Activated CD4-positive, alpha-beta memory T cell treated with anti-CD3 and anti-CD28 coated beads, Interleukin-2, amount 10 ng/mL, durations not matched to agents 7 days and 5 days (primary cell): ENCODE results near the gene TNNT2. TPM values are rescaled to one million over a fixed set of nuclear protein-coding genes. Genes with fewer than 3 reads are reported as not detected.
A peak's percentile ranks its signal among the peaks of the same experiment; 100 is the strongest.

Experiments
- CTCF ChIA-PET: fragments of 350-600 bp; sonication (Branson Sonifier 250); formaldehyde crosslinking; loops from one replicate; lab custom pipeline; 2021; ENCODE audit warnings: antibody characterized with exemption, inconsistent platforms; lab: Charles Lee
- POLR2A ChIA-PET: fragments of 350-600 bp; sonication (Branson Sonifier 250); formaldehyde crosslinking; loops from one replicate; lab custom pipeline; 2021; ENCODE audit warnings: antibody characterized with exemption; lab: Charles Lee
- DNase-seq: peaks from one replicate; pipeline ENCODE4 v3.0.0-alpha.2; 2020
- H3K27ac Mint-ChIP-seq: one replicate; pipeline ENCODE4 v1.8.0; 2021; ENCODE audit warnings: mild to moderate bottlenecking, mixed read lengths
- H3K27me3 Mint-ChIP-seq: one replicate; pipeline ENCODE4 v1.8.0; 2021; ENCODE audit warnings: mixed read lengths
- H3K36me3 Mint-ChIP-seq: one replicate; pipeline ENCODE4 v1.8.0; 2021; ENCODE audit warnings: low read depth, mixed read lengths
- H3K4me1 Mint-ChIP-seq: one replicate; pipeline ENCODE4 v1.8.0; 2021; ENCODE audit warnings: mixed read lengths
- H3K4me3 Mint-ChIP-seq: one replicate; pipeline ENCODE4 v1.8.0; 2021; ENCODE audit warnings: mild to moderate bottlenecking, mixed read lengths
- H3K9me3 Mint-ChIP-seq: one replicate; pipeline ENCODE4 v1.8.0; 2021; ENCODE audit warnings: mixed read lengths
- total RNA-seq, 2 experiments: library from RNA; stranded (reverse); gene quantifications; one replicate each; pipeline ENCODE4 v1.2.3, GENCODE V29; 2021

The TNNT2 gene
- total RNA-seq, 2 experiments from 2014 or later, result not detected

GRCh38 chr1:201399352-201400126, 22.1 kb upstream of the TNNT2 start:
- no peak overlapping the region for H3K4me3 Mint-ChIP-seq

GRCh38 chr1:201399018-201399351, 21.5 kb upstream of the TNNT2 start, which contains the start of gene LAD1:
Gene LAD1 (minus strand): TSS chr1:201399324. CDS start chr1:201399306, 18 bp downstream.
- no peak within 1 kb of the TSS for H3K4me3 Mint-ChIP-seq
- ChIA-PET CTCF (no interaction called here), POLR2A (no interaction called here)
- no peaks in the 10 kb centered on the region for H3K36me3 Mint-ChIP-seq
- no peaks in the 10 kb centered on the region for H3K4me1 Mint-ChIP-seq
- no peaks in the 10 kb centered on the region for H3K9me3 Mint-ChIP-seq
- DNase-seq, result no peak
- H3K27ac Mint-ChIP-seq, result no peak within 1 kb of the TSS
- peaks cover 34% of the 10 kb centered on the region for H3K27me3 Mint-ChIP-seq

More at GRCh38 chr1:201399352-201400126, 22.1 kb upstream of the TNNT2 start:
- Mint-ChIP-seq H3K9me3 (no peaks in the 10 kb centered on the region), H3K27ac (no peak overlapping the region), H3K36me3 (no peaks in the 10 kb centered on the region), H3K4me1 (no peaks in the 10 kb centered on the region), H3K27me3 (peaks cover 35% of the 10 kb centered on the region)
- no peak for DNase-seq
- ChIA-PET POLR2A (no interaction called here), CTCF (interaction anchor here (0.6 to 1.4 kb wide), 3 partner anchors 9 to 13 kb away, joined by 3 to 5 read pairs (median 3); no protein-coding TSS in a partner anchor)

- H3K27me3 Mint-ChIP-seq, result peaks cover 34% of the 10 kb centered on the region
- no peaks in the 10 kb centered on the region for H3K4me1 Mint-ChIP-seq
- POLR2A ChIA-PET, result no interaction called here
- no peak overlapping the region for H3K4me3 Mint-ChIP-seq
- H3K27ac Mint-ChIP-seq, result no peak overlapping the region
- H3K36me3 Mint-ChIP-seq, result no peaks in the 10 kb centered on the region
- no peak for DNase-seq
- CTCF ChIA-PET, result no interaction called here
- H3K9me3 Mint-ChIP-seq, result no peaks in the 10 kb centered on the region
Observed at GRCh38 chr1:201397675-201398074, 20.2 kb upstream of the TNNT2 start.

GRCh38 chr1:201396861-201397464, 19.5 kb upstream of the TNNT2 start:
- Mint-ChIP-seq H3K27me3 (peaks cover 37% of the 10 kb centered on the region), H3K4me1 (no peaks in the 10 kb centered on the region), H3K4me3 (no peak overlapping the region), H3K36me3 (no peaks in the 10 kb centered on the region), H3K9me3 (no peaks in the 10 kb centered on the region), H3K27ac (no peak overlapping the region)
- no peak for DNase-seq
- POLR2A ChIA-PET, result no interaction called here
- CTCF ChIA-PET, result no interaction called here

GRCh38 chr1:201395936-201396335, 18.5 kb upstream of the TNNT2 start:
- no peak overlapping the region for H3K4me3 Mint-ChIP-seq
- CTCF ChIA-PET, result interaction anchor here (0.8 to 1.3 kb wide), 2 partner anchors 11 to 13 kb away, joined by 3 to 4 read pairs; no protein-coding TSS in a partner anchor
- H3K4me1 Mint-ChIP-seq, result no peaks in the 10 kb centered on the region
- H3K36me3 Mint-ChIP-seq, result no peaks in the 10 kb centered on the region
- H3K27ac Mint-ChIP-seq, result no peak overlapping the region
- DNase-seq, result no peak
- POLR2A ChIA-PET, result no interaction called here
- H3K9me3 Mint-ChIP-seq, result no peaks in the 10 kb centered on the region
- H3K27me3 Mint-ChIP-seq, result peaks cover 41% of the 10 kb centered on the region

GRCh38 chr1:201394591-201394990, 17.1 kb upstream of the TNNT2 start:
- H3K4me1 Mint-ChIP-seq, result no peaks in the 10 kb centered on the region
- ChIA-PET CTCF (interaction anchor here (0.8 to 1.7 kb wide), 3 partner anchors 9 to 54 kb away, joined by 3 to 4 read pairs (median 4); no protein-coding TSS in a partner anchor), POLR2A (no interaction called here)
- H3K27me3 Mint-ChIP-seq, result peaks cover 28% of the 10 kb centered on the region
- H3K9me3 Mint-ChIP-seq, result no peaks in the 10 kb centered on the region
- H3K36me3 Mint-ChIP-seq, result no peaks in the 10 kb centered on the region
- H3K27ac Mint-ChIP-seq, result no peak overlapping the region
- no peak overlapping the region for H3K4me3 Mint-ChIP-seq
- no peak for DNase-seq

GRCh38 chr1:201393076-201393475, 15.6 kb upstream of the TNNT2 start:
- Mint-ChIP-seq H3K36me3 (no peaks in the 10 kb centered on the region), H3K27ac (no peak overlapping the region), H3K27me3 (peaks cover 19% of the 10 kb centered on the region), H3K4me1 (no peaks in the 10 kb centered on the region), H3K9me3 (no peaks in the 10 kb centered on the region), H3K4me3 (no peak overlapping the region)
- no peak for DNase-seq
- ChIA-PET POLR2A (no interaction called here), CTCF (interaction anchor here (0.7 kb wide), 1 partner anchor 215 kb away, joined by 4 read pairs; no protein-coding TSS in a partner anchor)

GRCh38 chr1:201391651-201392511, 14.4 kb upstream of the TNNT2 start:
- CTCF ChIA-PET, result no interaction called here

GRCh38 chr1:201391225-201391624, 13.7 kb upstream of the TNNT2 start:
- Mint-ChIP-seq H3K4me1 (no peaks in the 10 kb centered on the region), H3K4me3 (no peak overlapping the region), H3K36me3 (no peaks in the 10 kb centered on the region), H3K27ac (no peak overlapping the region), H3K27me3 (peaks cover 15% of the 10 kb centered on the region), H3K9me3 (no peaks in the 10 kb centered on the region)
- DNase-seq, result no peak
- ChIA-PET CTCF (interaction anchor here (1.1 kb wide), 1 partner anchor 9 kb away, joined by 3 read pairs; no protein-coding TSS in a partner anchor), POLR2A (no interaction called here)

More at GRCh38 chr1:201391651-201392511, 14.4 kb upstream of the TNNT2 start:
- Mint-ChIP-seq H3K36me3 (no peaks in the 10 kb centered on the region), H3K4me3 (no peak overlapping the region), H3K27ac (no peak overlapping the region), H3K27me3 (peaks cover 15% of the 10 kb centered on the region), H3K4me1 (no peaks in the 10 kb centered on the region), H3K9me3 (no peaks in the 10 kb centered on the region)
- DNase-seq, result no peak
- POLR2A ChIA-PET, result no interaction called here

- Mint-ChIP-seq H3K27me3 (peaks cover 15% of the 10 kb centered on the region), H3K4me1 (no peaks in the 10 kb centered on the region), H3K27ac (no peak overlapping the region), H3K36me3 (no peaks in the 10 kb centered on the region), H3K9me3 (no peaks in the 10 kb centered on the region), H3K4me3 (no peak overlapping the region)
- CTCF ChIA-PET, result interaction anchor here (0.8 to 1.6 kb wide), 2 partner anchors 20 to 59 kb away, joined by 3 to 4 read pairs; no protein-coding TSS in a partner anchor
- no peak for DNase-seq
- POLR2A ChIA-PET, result no interaction called here
Observed at GRCh38 chr1:201389051-201389450, 11.6 kb upstream of the TNNT2 start.

- H3K36me3 Mint-ChIP-seq, result no peaks in the 10 kb centered on the region
- no peak overlapping the region for H3K27ac Mint-ChIP-seq
- ChIA-PET POLR2A (no interaction called here), CTCF (interaction anchor here (0.6 to 1.1 kb wide), 3 partner anchors 14 to 232 kb away, joined by 3 read pairs; partner anchors contain the start of gene TMEM9)
- no peak for DNase-seq
- no peak overlapping the region for H3K4me3 Mint-ChIP-seq
- H3K9me3 Mint-ChIP-seq, result no peaks in the 10 kb centered on the region
- peaks cover 13% of the 10 kb centered on the region for H3K27me3 Mint-ChIP-seq
- no peaks in the 10 kb centered on the region for H3K4me1 Mint-ChIP-seq
Observed at GRCh38 chr1:201386208-201386607, 8.7 kb upstream of the TNNT2 start.

GRCh38 chr1:201385299-201385891, 7.9 kb upstream of the TNNT2 start:
- H3K36me3 Mint-ChIP-seq, result no peaks in the 10 kb centered on the region
- DNase-seq, result peak; percentile 49
- ChIA-PET CTCF (interaction anchor here (0.6 to 1.5 kb wide), 4 partner anchors 10 to 232 kb away, joined by 3 to 4 read pairs (median 3); partner anchors contain the start of gene TMEM9), POLR2A (no interaction called here)
- no peak overlapping the region for H3K27ac Mint-ChIP-seq
- H3K27me3 Mint-ChIP-seq, result peaks cover 14% of the 10 kb centered on the region
- no peaks in the 10 kb centered on the region for H3K4me1 Mint-ChIP-seq
- no peaks in the 10 kb centered on the region for H3K9me3 Mint-ChIP-seq
- no peak overlapping the region for H3K4me3 Mint-ChIP-seq
